ENCODE data around the gene CD83.

DNA sequence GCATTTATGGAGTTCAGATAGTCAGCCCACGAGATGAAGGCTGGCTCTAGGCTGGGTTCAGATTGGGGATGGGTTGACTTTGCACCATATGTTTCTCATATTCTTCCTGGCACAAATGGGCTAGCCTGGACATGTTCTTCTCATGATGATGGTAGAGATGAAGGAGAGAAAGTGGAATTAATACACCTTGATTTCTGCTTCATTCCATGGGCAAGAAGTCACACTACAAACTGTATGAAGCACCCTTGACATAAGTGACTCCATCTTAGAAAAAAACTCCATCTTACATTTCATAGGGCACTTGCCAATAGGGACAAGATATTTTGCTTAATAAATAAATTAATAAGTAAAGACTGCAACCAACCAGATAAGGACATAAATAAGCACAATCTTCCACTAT, 12.0 kb upstream of the CD83 start:
- TF ChIP-seq EP300 (IDR thresholded peaks at IDR 0.05) = no peak
- TF ChIP-seq, protein P1, sequence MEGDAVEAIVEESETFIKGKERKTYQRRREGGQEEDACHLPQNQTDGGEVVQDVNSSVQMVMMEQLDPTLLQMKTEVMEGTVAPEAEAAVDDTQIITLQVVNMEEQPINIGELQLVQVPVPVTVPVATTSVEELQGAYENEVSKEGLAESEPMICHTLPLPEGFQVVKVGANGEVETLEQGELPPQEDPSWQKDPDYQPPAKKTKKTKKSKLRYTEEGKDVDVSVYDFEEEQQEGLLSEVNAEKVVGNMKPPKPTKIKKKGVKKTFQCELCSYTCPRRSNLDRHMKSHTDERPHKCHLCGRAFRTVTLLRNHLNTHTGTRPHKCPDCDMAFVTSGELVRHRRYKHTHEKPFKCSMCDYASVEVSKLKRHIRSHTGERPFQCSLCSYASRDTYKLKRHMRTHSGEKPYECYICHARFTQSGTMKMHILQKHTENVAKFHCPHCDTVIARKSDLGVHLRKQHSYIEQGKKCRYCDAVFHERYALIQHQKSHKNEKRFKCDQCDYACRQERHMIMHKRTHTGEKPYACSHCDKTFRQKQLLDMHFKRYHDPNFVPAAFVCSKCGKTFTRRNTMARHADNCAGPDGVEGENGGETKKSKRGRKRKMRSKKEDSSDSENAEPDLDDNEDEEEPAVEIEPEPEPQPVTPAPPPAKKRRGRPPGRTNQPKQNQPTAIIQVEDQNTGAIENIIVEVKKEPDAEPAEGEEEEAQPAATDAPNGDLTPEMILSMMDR (IDR thresholded peaks at IDR 0.05) = no peak
